ENCODE results near the gene SCARB1. TPM values are rescaled to one million over a fixed set of nuclear protein-coding genes. Genes with fewer than 3 reads are reported as not detected.

SCARB1 gene
- total and polyA plus RNA-seq, 9 of the 15 experiments (the other 6 are each of a cell fraction or from before 2014, with no cell fraction given), result 0.56 to 157 (median 52.8) TPM

DNA sequence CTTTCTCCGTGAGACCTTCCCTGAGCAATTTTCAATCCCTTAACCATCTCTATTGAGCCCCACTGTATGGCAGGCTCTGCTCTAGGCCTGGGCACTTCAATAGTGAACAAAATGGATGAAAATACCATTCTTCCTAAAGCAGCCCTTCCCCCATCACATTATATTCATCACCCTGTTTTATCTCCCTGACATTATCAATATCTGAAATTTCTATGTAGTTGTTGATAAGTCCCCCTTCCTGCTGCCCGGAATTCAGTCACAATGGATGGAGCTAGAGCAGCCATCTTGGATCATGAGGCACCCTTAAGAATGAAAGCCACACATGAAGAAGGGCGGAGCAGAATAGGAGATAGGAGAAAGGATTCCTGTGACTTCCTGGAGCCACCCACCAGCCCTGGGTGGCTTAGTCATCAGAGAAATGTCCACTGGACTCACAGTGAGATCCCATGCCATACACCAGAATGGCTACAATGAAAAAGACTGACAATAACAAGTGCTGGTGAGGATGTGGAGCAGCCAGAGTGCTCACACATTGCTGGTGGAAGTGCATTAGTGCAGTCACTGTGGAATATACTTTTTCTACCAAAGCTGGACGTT is 33.9 kb downstream of the SCARB1 start:
- Histone ChIP-seq H3K27me3 (ENCODE audit: control insufficient read depth in 2 of 2, insufficient read depth in 2 of 2, low read length in 2 of 2) (no peaks in the 10 kb centered on the region), H3K4me2 (ENCODE audit: insufficient read depth, low read length) (no peak overlapping the region), H3K79me2 (ENCODE audit: control insufficient read depth, insufficient read depth, low read length) (peaks cover 77% of the 10 kb centered on the region), H3K9ac (ENCODE audit: insufficient read depth in 1 of 2, low read depth in 2 of 2, low read length in 2 of 2) (no peak overlapping the region), H3K4me1 (replicated peaks in 1 of 2; ENCODE audit: control insufficient read depth in 2 of 2, insufficient read depth in 2 of 2, low read length in 2 of 2) (peaks cover 4 to 22% of the 10 kb centered on the region in 2 experiments; a peak in 4 of 5 replicates), H3K4me3 (no peak overlapping the region), H3K9me3 (replicated peaks; ENCODE audit: control insufficient read depth, insufficient read depth, low read depth, low read length) (peaks cover 4% of the 10 kb centered on the region; the same call in 1 of the 2 replicates), H4K20me1 (replicated peaks; ENCODE audit: control insufficient read depth, insufficient read depth, low read length) (0 out of 2 replicates have a peak, but pooled peaks cover 10% of the 10 kb centered on the region), H3K36me3 (ENCODE audit: control insufficient read depth, insufficient read depth, low read length) (peaks cover 49% of the 10 kb centered on the region; the same call in 2 of the 3 replicates), H2AFZ (ENCODE audit: low read depth, low read length) (no peak overlapping the region), H3K9me1 (ENCODE audit: control insufficient read depth, insufficient read depth, low read length) (peaks cover 4% of the 10 kb centered on the region), H3K27ac (ENCODE audit: extremely low read depth, low read depth, low read length) (peak overlapping the region; percentile 27; the same call in 1 of the 3 replicates)
- peak; percentile 82 for FAIRE-seq
- CTCF ChIA-PET (ENCODE audit: low intra/inter-chr PET ratio), result interaction anchor here (0.5 kb wide), 1 partner anchor 69 kb away, joined by 4 read pairs; no protein-coding TSS in a partner anchor
- DNase-seq (ENCODE audit: extremely low read depth in 1 of 4, low spot score in 3 of 4), result peak; percentile 51 to 58 (median 56)
- WGBS (ENCODE audit: insufficient coverage, low coverage, missing lambda C conversion rate), result 77% methylated on average over 4 of the region's 4 CpGs
- in situ Hi-C loops (cut with MboI), result no loop called here
- ATAC-seq, result peak; percentile 18; the same call in 2 of the 3 replicates
- POLR2A ChIA-PET, result interaction anchor here (1.0 kb wide), 1 partner anchor 9 kb away, joined by 4 read pairs; no protein-coding TSS in a partner anchor
- intact Hi-C loops (cut with micrococcal nuclease), result no loop called here
- BruUV-seq (replicated peaks), result no TSS peak
- no peak for TF ChIP-seq KAT2B (IDR thresholded peaks at IDR 0.05; ENCODE audit: low read depth, low read length)
- TF ChIP-seq FOSL1 (tag; conservative IDR thresholded peaks at IDR 0.05), result peak; percentile 37
- TF ChIP-seq RBM39 (optimal IDR thresholded peaks at IDR 0.05; ENCODE audit: low read depth, low read length), result no peak
- TF ChIP-seq, protein P1, sequence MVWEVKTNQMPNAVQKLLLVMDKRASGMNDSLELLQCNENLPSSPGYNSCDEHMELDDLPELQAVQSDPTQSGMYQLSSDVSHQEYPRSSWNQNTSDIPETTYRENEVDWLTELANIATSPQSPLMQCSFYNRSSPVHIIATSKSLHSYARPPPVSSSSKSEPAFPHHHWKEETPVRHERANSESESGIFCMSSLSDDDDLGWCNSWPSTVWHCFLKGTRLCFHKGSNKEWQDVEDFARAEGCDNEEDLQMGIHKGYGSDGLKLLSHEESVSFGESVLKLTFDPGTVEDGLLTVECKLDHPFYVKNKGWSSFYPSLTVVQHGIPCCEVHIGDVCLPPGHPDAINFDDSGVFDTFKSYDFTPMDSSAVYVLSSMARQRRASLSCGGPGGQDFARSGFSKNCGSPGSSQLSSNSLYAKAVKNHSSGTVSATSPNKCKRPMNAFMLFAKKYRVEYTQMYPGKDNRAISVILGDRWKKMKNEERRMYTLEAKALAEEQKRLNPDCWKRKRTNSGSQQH (CRISPR knock-in tag; IDR thresholded peaks at IDR 0.05), result no peak
- TF ChIP-seq CREB3L1 (IDR thresholded peaks at IDR 0.05; ENCODE audit: borderline replicate concordance, low read depth), result no peak
- TF ChIP-seq KDM1A (IDR thresholded peaks at IDR 0.05), result 0 out of 4 replicates have a peak, but pooled peaks of 1 of the 2 experiments have one; percentile 1
- TF ChIP-seq ZNF431 (CRISPR knock-in tag; IDR thresholded peaks at IDR 0.05), result no peak
- 0 out of 2 replicates have a peak, but pooled peaks have one; percentile 15 for TF ChIP-seq CBX1 (IDR thresholded peaks at IDR 0.05; ENCODE audit: low read depth)
- no peak for TF ChIP-seq ZNF197 (CRISPR knock-in tag; IDR thresholded peaks at IDR 0.05; ENCODE audit: low read depth)
- no peak for TF ChIP-seq CLOCK (CRISPR knock-in tag; IDR thresholded peaks at IDR 0.05; ENCODE audit: borderline replicate concordance)
- TF ChIP-seq, protein P2, sequence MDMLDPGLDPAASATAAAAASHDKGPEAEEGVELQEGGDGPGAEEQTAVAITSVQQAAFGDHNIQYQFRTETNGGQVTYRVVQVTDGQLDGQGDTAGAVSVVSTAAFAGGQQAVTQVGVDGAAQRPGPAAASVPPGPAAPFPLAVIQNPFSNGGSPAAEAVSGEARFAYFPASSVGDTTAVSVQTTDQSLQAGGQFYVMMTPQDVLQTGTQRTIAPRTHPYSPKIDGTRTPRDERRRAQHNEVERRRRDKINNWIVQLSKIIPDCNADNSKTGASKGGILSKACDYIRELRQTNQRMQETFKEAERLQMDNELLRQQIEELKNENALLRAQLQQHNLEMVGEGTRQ (CRISPR knock-in tag; IDR thresholded peaks at IDR 0.05), result no peak
- no peak for TF ChIP-seq ZKSCAN3 (CRISPR knock-in tag; IDR thresholded peaks at IDR 0.05)
